GM12878 (cell line): ENCODE measurements around the gene BCAS3.

Source experiments
- CTCF ChIP-seq, 3 experiments: IDR thresholded peaks in 2 of 3; conservative IDR thresholded peaks in 1 of 3; 2 replicates each; pipeline ENCODE4 v1.5.1; 2011; ENCODE audit warnings: low read depth in 3 of 3, low read length in 3 of 3, mild to moderate bottlenecking in 3 of 3, control low read depth in 2 of 3, moderate library complexity in 2 of 3, inconsistent platforms in 1 of 3, mixed read lengths in 1 of 3; ENCODE audit not compliant: control insufficient read depth in 2 of 3, insufficient read depth in 1 of 3; ENCODE audit errors: extremely low read depth in 1 of 3
- E2F4 ChIP-seq: IDR thresholded peaks from 2 replicates; pipeline ENCODE4 v1.6.1; 2012; ENCODE audit warnings: low read depth, low read length, improper control_type of control experiment
- ESRRA ChIP-seq: IDR thresholded peaks from 2 replicates; pipeline ENCODE4 v1.6.1; 2012; ENCODE audit warnings: mild to moderate bottlenecking, low read length, improper control_type of control experiment
- EZH2 ChIP-seq: IDR thresholded peaks from 2 replicates; pipeline ENCODE4 v1.6.1; 2012; ENCODE audit warnings: low read depth, mild to moderate bottlenecking, control low read depth, inconsistent platforms, low read length, borderline replicate concordance; ENCODE audit not compliant: control insufficient read depth
- HDAC6 ChIP-seq: fragments of 200-600 bp; sonication (generic); IDR thresholded peaks from one replicate; pipeline ENCODE4 v1.8.0; 2017; ENCODE audit warnings: antibody characterized with exemption; ENCODE audit not compliant: unreplicated experiment
- SP1 ChIP-seq: IDR thresholded peaks from one replicate; pipeline ENCODE4 v1.6.1; 2011; ENCODE audit warnings: low read depth, low read length
- TCF12 ChIP-seq: IDR thresholded peaks from 2 replicates; pipeline ENCODE4 v1.6.1; 2011; ENCODE audit warnings: low read depth, mild to moderate bottlenecking, low read length
- ZNF274 ChIP-seq: IDR thresholded peaks from one replicate; pipeline ENCODE4 v1.8.0; 2011; ENCODE audit not compliant: insufficient read length, insufficient read depth
- TF ChIP-seq, protein P1 (sequence below): fragments of 450-650 bp; IDR thresholded peaks from 2 replicates; pipeline ENCODE4 v1.6.1; 2016; ENCODE audit warnings: mild to moderate bottlenecking, moderate library complexity, borderline replicate concordance

DNA sequence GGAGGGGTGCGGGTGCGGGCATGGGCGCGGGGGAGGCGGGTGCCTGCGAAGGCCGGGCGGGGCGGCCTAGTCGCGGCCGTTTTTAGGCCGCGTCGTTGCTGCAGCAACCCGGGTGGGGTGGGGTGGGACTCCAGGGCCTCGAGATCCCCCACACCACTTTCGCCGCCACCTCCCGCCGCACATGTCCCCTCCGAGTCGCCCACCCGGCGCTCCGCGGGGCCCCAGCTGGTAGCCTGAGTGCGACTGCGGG, 733.3 kb downstream of the BCAS3 start:
- TF ChIP-seq CTCF (IDR thresholded peaks at IDR 0.05 in 2 of 3, conservative IDR thresholded peaks at IDR 0.05 in 1 of 3; ENCODE audit: control insufficient read depth in 2 of 3, extremely low read depth in 1 of 3, insufficient read depth in 1 of 3, low read depth in 3 of 3, low read length in 3 of 3), result no peak
- no peak for TF ChIP-seq EZH2
- no peak for TF ChIP-seq ESRRA
- TF ChIP-seq HDAC6, result no peak
- no peak for TF ChIP-seq ZNF274
- TF ChIP-seq, protein P1, sequence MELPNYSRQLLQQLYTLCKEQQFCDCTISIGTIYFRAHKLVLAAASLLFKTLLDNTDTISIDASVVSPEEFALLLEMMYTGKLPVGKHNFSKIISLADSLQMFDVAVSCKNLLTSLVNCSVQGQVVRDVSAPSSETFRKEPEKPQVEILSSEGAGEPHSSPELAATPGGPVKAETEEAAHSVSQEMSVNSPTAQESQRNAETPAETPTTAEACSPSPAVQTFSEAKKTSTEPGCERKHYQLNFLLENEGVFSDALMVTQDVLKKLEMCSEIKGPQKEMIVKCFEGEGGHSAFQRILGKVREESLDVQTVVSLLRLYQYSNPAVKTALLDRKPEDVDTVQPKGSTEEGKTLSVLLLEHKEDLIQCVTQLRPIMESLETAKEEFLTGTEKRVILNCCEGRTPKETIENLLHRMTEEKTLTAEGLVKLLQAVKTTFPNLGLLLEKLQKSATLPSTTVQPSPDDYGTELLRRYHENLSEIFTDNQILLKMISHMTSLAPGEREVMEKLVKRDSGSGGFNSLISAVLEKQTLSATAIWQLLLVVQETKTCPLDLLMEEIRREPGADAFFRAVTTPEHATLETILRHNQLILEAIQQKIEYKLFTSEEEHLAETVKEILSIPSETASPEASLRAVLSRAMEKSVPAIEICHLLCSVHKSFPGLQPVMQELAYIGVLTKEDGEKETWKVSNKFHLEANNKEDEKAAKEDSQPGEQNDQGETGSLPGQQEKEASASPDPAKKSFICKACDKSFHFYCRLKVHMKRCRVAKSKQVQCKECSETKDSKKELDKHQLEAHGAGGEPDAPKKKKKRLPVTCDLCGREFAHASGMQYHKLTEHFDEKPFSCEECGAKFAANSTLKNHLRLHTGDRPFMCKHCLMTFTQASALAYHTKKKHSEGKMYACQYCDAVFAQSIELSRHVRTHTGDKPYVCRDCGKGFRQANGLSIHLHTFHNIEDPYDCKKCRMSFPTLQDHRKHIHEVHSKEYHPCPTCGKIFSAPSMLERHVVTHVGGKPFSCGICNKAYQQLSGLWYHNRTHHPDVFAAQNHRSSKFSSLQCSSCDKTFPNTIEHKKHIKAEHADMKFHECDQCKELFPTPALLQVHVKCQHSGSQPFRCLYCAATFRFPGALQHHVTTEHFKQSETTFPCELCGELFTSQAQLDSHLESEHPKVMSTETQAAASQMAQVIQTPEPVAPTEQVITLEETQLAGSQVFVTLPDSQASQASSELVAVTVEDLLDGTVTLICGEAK, result no peak
- TF ChIP-seq SP1, result no peak
- no peak for TF ChIP-seq E2F4
- no peak for TF ChIP-seq TCF12
